Activated naive CD4-positive, alpha-beta T cell treated with anti-CD3 and anti-CD28 coated beads, Interleukin-2, amount 50 U/mL, for 72 hours (primary cell): Measurements from ENCODE around the gene FAAP100. TPM values are rescaled to one million over a fixed set of nuclear protein-coding genes. Genes with fewer than 3 reads are reported as not detected.
A peak's percentile ranks its signal among the peaks of the same experiment; 100 is the strongest.

ENCODE experiments used
- ATAC-seq, 2 donors: fragments of 150-1000 bp; cut with Tn5 transposase; 2 replicates each; pipeline ENCODE4 v1.10.0; 2021; ENCODE audit warnings: mild to moderate bottlenecking in 2 of 2, moderate library complexity in 2 of 2
- DNase-seq, 2 donors: peaks; one replicate each; pipeline ENCODE4 v3.0.0; 2021 to 2022; ENCODE audit warnings: low spot score in 2 of 2
- H3K27ac Mint-ChIP-seq, 2 donors: one replicate each; pipeline ENCODE4 v1.8.0; 2022; ENCODE audit warnings: mild to moderate bottlenecking in 2 of 2, mixed read lengths in 2 of 2
- H3K36me3 Mint-ChIP-seq, 2 donors: one replicate each; pipeline ENCODE4 v1.8.0; 2022; ENCODE audit warnings: mixed read lengths in 2 of 2
- H3K9me3 Mint-ChIP-seq, 2 donors: one replicate each; pipeline ENCODE4 v1.8.0; 2022; ENCODE audit warnings: mixed read lengths in 2 of 2
- total RNA-seq, 2 donors: library from RNA; stranded (reverse); gene quantifications; one replicate each; pipeline ENCODE4 v1.2.3, GENCODE V29; 2022

The FAAP100 gene
- total RNA-seq, 2 donors from 2014 or later: 19.8 to 37.9 TPM

DNA sequence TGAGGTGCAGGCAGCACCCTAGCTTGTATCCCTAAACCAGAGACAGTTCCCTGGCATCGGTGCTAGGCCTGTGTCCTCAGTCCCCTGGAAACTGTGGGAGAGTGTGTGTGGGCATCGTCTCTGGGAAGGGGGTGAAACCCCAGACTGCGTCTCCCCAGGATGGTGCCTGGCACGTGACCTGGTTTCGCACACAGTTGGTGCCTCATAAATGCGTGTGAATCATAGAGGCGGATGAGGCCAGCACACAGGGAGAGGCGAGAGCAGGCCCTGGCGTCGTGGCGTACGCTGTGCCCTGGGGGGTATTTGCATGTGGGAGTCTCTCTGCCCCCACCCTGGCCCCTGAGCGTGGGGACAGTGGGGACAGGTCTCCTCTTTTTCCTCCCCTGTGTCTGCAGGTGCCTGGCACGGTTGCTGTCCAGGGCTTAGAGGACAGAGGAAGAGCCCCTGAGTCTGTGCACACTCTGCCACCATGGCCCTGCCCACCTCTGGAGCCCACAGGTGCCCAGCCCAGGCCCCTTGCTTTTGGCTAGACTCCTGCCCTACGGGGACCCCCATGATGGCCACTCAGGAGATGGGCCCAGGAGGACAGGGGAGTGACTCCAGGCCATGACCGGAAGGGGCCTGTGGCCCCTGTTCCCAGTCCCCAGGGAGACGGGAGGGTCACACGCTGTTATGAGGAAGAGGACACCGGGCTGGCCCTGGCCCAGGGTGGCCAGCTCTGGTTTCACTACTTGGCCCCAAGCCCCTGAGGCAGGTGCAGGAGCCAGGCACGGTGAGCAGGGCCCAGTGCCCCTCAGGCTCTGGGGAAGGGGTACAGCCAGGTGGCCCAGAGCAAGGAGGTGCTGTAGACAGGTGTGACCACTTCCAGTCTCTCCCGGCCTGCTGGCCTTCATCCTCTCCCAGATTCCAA is 25.2 kb downstream of the FAAP100 start:
- ATAC-seq: no peak
- DNase-seq: no peak
- H3K36me3 Mint-ChIP-seq: no peaks in the 10 kb centered on the region
- H3K27ac Mint-ChIP-seq: no peak overlapping the region
- H3K9me3 Mint-ChIP-seq: no peaks in the 10 kb centered on the region

DNA sequence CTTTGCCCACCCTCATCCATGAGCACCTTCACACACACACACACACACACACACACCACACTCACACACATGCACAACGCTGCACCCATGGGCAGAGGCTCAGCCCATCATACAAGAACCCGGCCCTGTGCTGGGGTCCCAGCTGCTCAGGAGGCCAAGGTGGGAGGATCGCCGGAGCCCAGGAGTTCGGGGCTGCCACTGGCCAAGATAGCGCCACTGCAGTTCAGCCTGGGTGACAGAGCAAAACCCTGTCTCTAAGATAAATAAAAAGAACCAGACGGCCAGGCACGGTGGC is 27.3 kb downstream of the FAAP100 start:
- H3K27ac Mint-ChIP-seq: no peak overlapping the region
- no peak for ATAC-seq
- no peaks in the 10 kb centered on the region for H3K36me3 Mint-ChIP-seq

DNA sequence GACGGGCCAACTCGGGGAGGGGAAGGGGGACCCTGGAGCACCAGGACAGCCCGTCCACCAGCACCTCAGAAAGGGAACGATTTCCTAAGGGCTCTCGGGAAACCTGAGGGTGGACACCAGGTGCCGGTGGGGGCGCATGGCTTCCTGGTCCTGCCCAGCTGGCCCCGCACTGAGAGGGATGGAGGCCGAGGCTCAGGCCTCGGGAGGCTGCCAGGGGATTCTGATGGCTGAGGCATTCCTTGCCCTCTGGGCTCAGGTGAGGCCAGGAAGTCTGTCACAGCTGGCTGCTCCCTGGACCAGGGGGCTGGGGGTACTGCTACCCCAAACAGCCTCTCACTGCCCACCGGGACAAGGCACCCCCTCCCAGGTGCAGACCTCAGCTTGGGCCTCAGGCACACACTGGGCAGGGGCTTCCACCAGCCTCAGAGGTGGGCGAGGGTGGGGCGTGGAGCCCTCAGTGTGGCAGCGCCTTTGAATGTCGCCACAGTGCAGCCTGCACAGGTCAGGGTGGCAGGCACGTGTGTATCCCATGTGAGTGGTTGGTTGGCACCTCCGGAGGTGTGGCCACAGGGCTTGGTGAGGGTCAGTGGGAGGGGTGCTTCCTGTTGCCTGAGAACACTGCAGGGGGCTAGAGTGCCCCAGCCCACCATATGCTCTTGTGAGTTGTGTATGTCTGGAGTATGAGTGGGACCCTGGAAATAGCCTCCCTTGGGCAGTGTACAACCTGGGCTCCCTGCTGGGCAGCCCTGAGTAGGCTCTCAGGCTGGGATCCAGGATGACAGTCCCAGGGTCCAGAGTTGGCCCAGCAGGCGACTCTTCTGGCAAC is 27.9 kb downstream of the FAAP100 start:
- H3K9me3 Mint-ChIP-seq: no peaks in the 10 kb centered on the region
- no peak overlapping the region for H3K27ac Mint-ChIP-seq
- no peaks in the 10 kb centered on the region for H3K36me3 Mint-ChIP-seq
- DNase-seq (no peak), ATAC-seq (no peak)

More for the DNA sequence above, 27.3 kb downstream of the FAAP100 start:
- no peak for DNase-seq
- H3K9me3 Mint-ChIP-seq: no peaks in the 10 kb centered on the region

DNA sequence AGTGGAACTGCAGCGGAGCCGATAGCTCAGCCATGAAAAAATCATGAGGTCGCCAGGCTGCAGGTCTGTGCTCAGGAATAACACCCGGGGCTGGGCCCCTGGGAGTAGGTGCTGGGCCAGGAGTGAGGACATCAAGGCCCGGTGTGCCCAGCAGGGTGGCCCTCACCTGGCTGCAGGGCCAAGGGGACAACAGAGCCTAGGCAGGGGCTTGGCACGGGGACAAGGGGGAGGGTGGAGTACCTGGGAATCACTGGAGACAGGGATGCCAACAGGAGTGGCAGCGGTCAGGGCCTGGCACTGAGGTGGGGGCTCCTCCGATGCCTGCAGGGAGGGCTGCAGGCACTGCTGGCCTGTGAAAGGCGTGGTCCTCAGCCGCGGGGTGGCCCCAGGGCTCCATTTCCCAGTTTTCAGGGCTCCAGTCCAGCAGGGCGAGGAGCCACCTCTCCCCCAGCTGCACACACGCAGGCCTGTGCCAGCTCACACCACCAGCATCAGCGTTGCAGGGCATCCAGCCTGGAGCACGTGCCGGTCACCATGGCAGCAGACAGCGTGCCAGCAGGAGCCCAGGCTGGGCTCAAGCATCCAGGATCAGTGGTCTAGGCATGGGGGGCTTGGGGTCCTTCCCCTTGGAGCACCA is 28.6 kb downstream of the FAAP100 start:
- no peaks in the 10 kb centered on the region for H3K9me3 Mint-ChIP-seq
- ATAC-seq (no peak), DNase-seq (no peak)
- H3K36me3 Mint-ChIP-seq: no peaks in the 10 kb centered on the region
- H3K27ac Mint-ChIP-seq: no peak overlapping the region

GRCh38 chr17:81522491-81523401 is 29.4 kb downstream of the FAAP100 start:
- Mint-ChIP-seq H3K36me3 (no peaks in the 10 kb centered on the region), H3K27ac (no peak overlapping the region), H3K9me3 (no peaks in the 10 kb centered on the region)
- no peak for ATAC-seq
- DNase-seq: no peak

DNA sequence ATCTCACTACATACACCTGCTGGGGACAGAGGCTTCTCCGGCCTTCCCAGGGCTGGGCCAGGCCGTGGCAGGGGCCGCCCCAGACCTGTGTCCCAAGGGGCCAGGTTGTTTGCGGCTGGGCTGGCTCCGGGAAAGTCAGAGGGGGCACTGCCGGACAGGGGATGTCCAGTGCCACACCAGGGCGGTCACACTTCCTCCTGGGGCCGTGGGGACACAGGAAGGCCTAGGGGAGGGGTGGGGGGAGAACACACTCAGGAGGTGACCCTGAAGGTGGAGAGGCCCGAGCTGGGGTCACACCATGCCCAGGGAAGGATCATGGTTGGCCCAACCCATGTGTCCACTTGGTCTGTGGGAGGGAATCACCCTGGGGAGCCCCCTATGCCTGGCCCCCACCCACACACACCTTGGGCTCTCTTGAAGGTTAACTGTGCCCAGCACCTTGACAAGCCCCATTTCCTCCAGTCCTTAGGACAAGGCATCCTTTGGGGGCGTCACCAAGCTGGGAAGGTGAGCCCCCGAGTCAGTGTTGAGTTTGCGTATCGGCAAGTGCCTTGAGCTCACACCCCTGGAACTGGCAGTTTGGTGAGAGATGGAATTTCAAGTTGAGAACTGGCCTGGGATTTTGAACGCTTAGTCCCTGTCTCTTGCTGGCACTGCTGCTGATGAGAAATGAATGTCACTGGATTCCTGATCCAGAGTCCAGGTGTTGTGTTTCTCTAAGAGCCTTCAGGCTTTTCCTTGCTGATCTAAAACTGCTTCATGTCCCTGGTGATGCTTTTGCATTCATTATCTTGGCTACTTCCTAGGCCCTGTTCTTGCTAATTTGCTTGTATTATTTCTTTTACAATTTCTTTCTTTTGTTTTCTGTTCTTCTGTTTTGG is 31.9 kb downstream of the FAAP100 start:
- DNase-seq: no peak
- ATAC-seq: no peak
- Mint-ChIP-seq H3K36me3 (peaks cover 0 to 1% of the 10 kb centered on the region in 2 donors), H3K27ac (no peak overlapping the region), H3K9me3 (no peaks in the 10 kb centered on the region)

GRCh38 chr17:81519284-81520020 is 32.7 kb downstream of the FAAP100 start:
- Mint-ChIP-seq H3K36me3 (peaks cover 0 to 5% of the 10 kb centered on the region in 2 donors), H3K27ac (no peak overlapping the region), H3K9me3 (no peaks in the 10 kb centered on the region)
- DNase-seq (peak; percentile 62 to 73), ATAC-seq (peak; percentile 44 to 69)

- ATAC-seq (peak; percentile 5 to 9), DNase-seq (peak in 1 of 2 donors; percentile 39)
- Mint-ChIP-seq H3K9me3 (no peaks in the 10 kb centered on the region), H3K27ac (no peak overlapping the region), H3K36me3 (peaks cover 0 to 5% of the 10 kb centered on the region in 2 donors)
Observed at GRCh38 chr17:81518785-81519283, 33.3 kb downstream of the FAAP100 start.

DNA sequence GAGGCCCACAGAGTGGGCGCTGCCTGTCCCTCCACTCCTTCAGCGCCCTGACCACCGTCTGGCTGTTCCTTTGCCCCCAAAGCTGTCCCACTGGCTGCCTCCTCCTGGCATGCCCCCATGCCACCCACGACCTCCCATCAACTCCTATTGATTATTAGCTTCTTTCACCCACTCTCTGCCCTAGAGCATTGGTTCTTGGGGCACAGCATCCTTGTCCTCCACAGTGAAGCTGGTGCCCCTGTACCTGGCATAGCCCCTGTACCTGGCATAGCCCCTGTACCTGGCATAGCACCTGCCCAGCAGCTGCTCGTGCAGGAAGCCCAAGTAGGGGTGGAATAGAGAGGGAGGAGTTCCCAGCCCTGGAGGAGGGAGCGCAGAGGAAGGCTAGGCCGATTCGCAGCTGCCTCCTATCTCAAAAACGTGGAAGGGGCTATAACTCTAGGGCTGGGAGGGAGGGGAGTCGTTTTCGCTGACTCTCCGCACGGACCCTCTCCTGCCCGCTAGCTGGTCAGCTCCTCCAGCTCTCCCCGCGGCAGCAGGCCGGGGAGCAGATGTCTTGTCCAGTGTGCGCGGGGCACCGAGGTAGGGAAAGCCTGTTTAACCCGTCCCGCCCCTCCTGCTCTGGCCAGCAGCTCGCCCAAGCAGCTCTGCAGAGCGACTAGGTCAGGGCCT is 33.9 kb downstream of the FAAP100 start:
- ATAC-seq: no peak
- peaks cover 0 to 11% of the 10 kb centered on the region in 2 donors for H3K36me3 Mint-ChIP-seq
- no peak overlapping the region for H3K27ac Mint-ChIP-seq
- H3K9me3 Mint-ChIP-seq: no peaks in the 10 kb centered on the region
- no peak for DNase-seq

DNA sequence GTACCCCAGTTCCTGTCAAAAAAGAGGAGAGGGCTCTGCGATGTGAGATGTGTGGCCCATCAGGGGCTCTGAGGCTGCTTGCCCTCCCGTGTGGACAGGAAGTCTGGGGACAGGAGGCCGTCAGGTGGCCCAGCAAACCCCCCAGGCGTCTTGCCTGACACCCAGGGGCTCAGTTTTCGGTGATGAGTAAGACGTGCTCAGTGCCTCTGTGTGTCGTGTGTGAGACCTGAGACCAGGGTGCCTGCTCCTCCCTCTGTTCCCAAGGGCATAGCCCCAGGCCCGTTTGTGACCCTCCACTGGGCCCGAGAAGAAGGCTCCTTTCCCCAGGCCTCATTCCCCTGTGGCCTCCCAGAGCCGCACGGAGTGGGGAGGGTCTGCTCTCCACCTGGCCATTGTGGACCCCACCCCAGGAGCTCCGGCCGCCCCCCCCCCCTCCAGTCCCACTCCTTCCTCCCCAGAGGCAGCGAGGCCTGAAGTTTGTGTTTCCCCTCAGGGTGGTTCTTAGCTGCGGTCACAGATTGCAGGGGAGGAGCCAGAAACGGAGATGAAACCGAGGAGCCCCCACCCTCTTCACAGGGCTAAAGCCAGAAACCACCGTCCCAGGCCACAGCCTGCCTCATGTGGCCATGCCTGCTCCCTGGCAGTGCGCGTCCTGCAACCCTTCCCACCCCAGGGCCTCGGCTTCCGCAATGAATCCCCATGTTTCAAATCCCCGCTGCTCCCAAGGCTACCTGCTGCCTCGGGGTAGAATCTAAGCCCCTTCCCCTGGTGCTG is 34.6 kb downstream of the FAAP100 start:
- Mint-ChIP-seq H3K9me3 (no peaks in the 10 kb centered on the region), H3K27ac (no peak overlapping the region), H3K36me3 (peaks cover 0 to 11% of the 10 kb centered on the region in 2 donors)
- DNase-seq (no peak), ATAC-seq (no peak)

GRCh38 chr17:81517009-81517338 is 35.2 kb downstream of the FAAP100 start:
- no peaks in the 10 kb centered on the region for H3K9me3 Mint-ChIP-seq
- H3K36me3 Mint-ChIP-seq: peaks cover 3 to 13% of the 10 kb centered on the region in 2 donors
- no peak overlapping the region for H3K27ac Mint-ChIP-seq
- ATAC-seq: no peak
- no peak for DNase-seq

GRCh38 chr17:81516439-81516838 is 35.7 kb downstream of the FAAP100 start:
- Mint-ChIP-seq H3K36me3 (peaks cover 9 to 19% of the 10 kb centered on the region in 2 donors), H3K27ac (peak overlapping the region; percentile 50 to 64), H3K9me3 (peaks cover 0 to 1% of the 10 kb centered on the region in 2 donors)
- DNase-seq: no peak
- no peak for ATAC-seq

DNA sequence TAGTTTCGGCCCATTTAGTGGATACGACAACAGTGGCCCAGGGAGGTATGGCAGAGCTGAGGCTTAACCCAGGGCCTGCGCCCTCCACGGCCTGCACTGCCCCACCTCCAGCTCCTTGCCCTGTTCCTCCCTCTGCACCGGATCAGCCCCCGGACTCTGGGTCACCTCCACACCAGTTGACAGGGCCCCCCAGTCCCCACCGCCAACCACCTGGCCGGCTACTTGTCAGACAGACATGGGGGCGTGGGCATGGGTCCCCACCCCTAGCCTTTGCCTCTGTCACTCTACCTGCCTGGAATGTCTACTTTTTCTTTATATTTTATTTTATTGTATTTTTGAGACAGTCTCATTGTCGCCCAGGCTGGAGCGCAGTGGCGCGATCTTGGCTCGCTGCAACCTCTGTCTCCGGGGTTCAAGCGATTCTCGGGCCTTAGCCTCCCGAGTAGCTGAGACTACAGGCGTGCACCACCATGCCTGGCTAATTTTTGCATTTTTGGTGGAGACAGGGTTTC is 36.6 kb downstream of the FAAP100 start:
- peaks cover 0 to 3% of the 10 kb centered on the region in 2 donors for H3K9me3 Mint-ChIP-seq
- H3K27ac Mint-ChIP-seq: peak overlapping the region in 1 of 2 donors; percentile 83
- ATAC-seq (no peak), DNase-seq (no peak)
- H3K36me3 Mint-ChIP-seq: peaks cover 17 to 27% of the 10 kb centered on the region in 2 donors
